K562 (cell line): ENCODE measurements around the gene MYO1D. TPM values are rescaled to one million over a fixed set of nuclear protein-coding genes. Genes with fewer than 3 reads are reported as not detected.
A peak's percentile ranks its signal among the peaks of the same experiment; 100 is the strongest.

ENCODE experiments used
- ARID1B ChIP-seq: fragments of 450-650 bp; IDR thresholded peaks from 2 replicates; pipeline ENCODE4 v1.6.1; 2016; ENCODE audit warnings: antibody characterized with exemption, mild to moderate bottlenecking, inconsistent platforms
- ASH1L ChIP-seq: fragments of 450-650 bp; IDR thresholded peaks from 2 replicates; pipeline ENCODE4 v1.6.1; 2018; ENCODE audit warnings: borderline replicate concordance, mild to moderate bottlenecking, low read depth; ENCODE audit not compliant: partially characterized antibody
- BCL6 ChIP-seq: fragments of 250-450 bp; sonication (Bioruptor Pico); IDR thresholded peaks from 2 replicates; pipeline ENCODE4 v1.4.0; 2020
- EGR1 ChIP-seq: fragments of 450-650 bp; conservative IDR thresholded peaks from 2 replicates; pipeline ENCODE4 v1.6.1; 2017; ENCODE audit warnings: mild to moderate bottlenecking
- EP300 ChIP-seq: IDR thresholded peaks from 2 replicates; pipeline ENCODE4 v1.6.1; 2012; ENCODE audit warnings: low read length, improper control_type of control experiment
- GATAD2B ChIP-seq: fragments of 450-650 bp; IDR thresholded peaks from 2 replicates; pipeline ENCODE4 v1.6.1; 2017; ENCODE audit warnings: mild to moderate bottlenecking, borderline replicate concordance
- HOMEZ ChIP-seq: fragments of 250-450 bp; sonication (Bioruptor Pico); IDR thresholded peaks from 2 replicates; pipeline ENCODE4 v1.4.0; 2020; ENCODE audit warnings: mild to moderate bottlenecking, moderate library complexity
- MEF2A ChIP-seq: IDR thresholded peaks from 2 replicates; pipeline ENCODE4 v1.6.1; 2011; ENCODE audit warnings: low read depth, mild to moderate bottlenecking, low read length, moderate library complexity; ENCODE audit not compliant: control insufficient read depth
- MTA3 ChIP-seq: fragments of 450-650 bp; formaldehyde crosslinking; IDR thresholded peaks from 2 replicates; pipeline ENCODE4 v1.6.1; 2017; ENCODE audit warnings: mild to moderate bottlenecking, borderline replicate concordance
- PCBP2 ChIP-seq: fragments of 200-400 bp; formaldehyde crosslinking; IDR thresholded peaks from 2 replicates; pipeline ENCODE4 v1.6.1; 2018; ENCODE audit warnings: low read length, low read depth, mild to moderate bottlenecking, moderate library complexity; ENCODE audit not compliant: poor library complexity, severe bottlenecking
- SP1 ChIP-seq: sonication (generic); formaldehyde crosslinking; IDR thresholded peaks from 2 replicates; pipeline ENCODE4 v1.8.1; 2022; ENCODE audit warnings: mild to moderate bottlenecking, missing genetic modification reagents
- SUPT5H ChIP-seq: fragments of 450-650 bp; IDR thresholded peaks from 2 replicates; pipeline ENCODE4 v1.6.1; 2016
- TCF15 ChIP-seq: fragments of 250-450 bp; sonication (Bioruptor Pico); IDR thresholded peaks from 2 replicates; pipeline ENCODE4 v1.8.0; 2022; ENCODE audit warnings: moderate library complexity, mild to moderate bottlenecking, inconsistent platforms
- XRCC3 ChIP-seq: fragments of 450-650 bp; IDR thresholded peaks from 2 replicates; pipeline ENCODE4 v1.6.1; 2017; ENCODE audit warnings: mild to moderate bottlenecking, moderate library complexity
- ZFX ChIP-seq: sonication (generic); formaldehyde crosslinking; IDR thresholded peaks from 2 replicates; pipeline ENCODE4 v1.8.0; 2022; ENCODE audit warnings: mild to moderate bottlenecking, missing genetic modification reagents, moderate library complexity
- ZNF263 ChIP-seq: sonication (generic); formaldehyde crosslinking; IDR thresholded peaks from 2 replicates; pipeline ENCODE4 v1.8.0; 2022; ENCODE audit warnings: mild to moderate bottlenecking, missing genetic modification reagents, borderline replicate concordance
- ZSCAN29 ChIP-seq: fragments of 450-650 bp; IDR thresholded peaks from 2 replicates; pipeline ENCODE4 v1.6.1; 2017
- polyA plus RNA-seq, 8 experiments: library from polyadenylated mRNA; depleted of rRNA in 4 of 8; stranded (reverse) in 5 of 8; unstranded in 3 of 8; fragments of >200 nt; fragmentation: Nextera tagmentation in 2 of 8; fragmentation: Illumina TruSeq in 1 of 8; extraction: Ambion mirVana in 2 of 8; extraction: Trizol in 1 of 8; gene quantifications; 2 replicates each; pipeline versions ENCODE4 v1.2.1 to v1.2.3, GENCODE V29; 2011 to 2014; ENCODE audit warnings: inconsistent platforms in 1 of 8, missing spikeins in 1 of 8
- total RNA-seq, 7 experiments: library from RNA; depleted of rRNA in 6 of 7; stranded (reverse); fragments of >200 nt in 6 of 7; fragmentation: Illumina TruSeq in 2 of 7; extraction: Trizol in 2 of 7; gene quantifications; 2 replicates each; pipeline versions ENCODE4 v1.2.1 to v1.2.3, GENCODE V29; 2011 to 2021; ENCODE audit warnings: low replicate concordance in 1 of 7

Gene MYO1D
- total and polyA plus RNA-seq, 9 of the 15 experiments (the other 6 are each of a cell fraction or from before 2014, with no cell fraction given), result 2.1 to 71.2 (median 45.4) TPM

- TF ChIP-seq HOMEZ (CRISPR knock-in tag), result no peak
- no peak for TF ChIP-seq TCF15
- TF ChIP-seq ZSCAN29, result no peak
- TF ChIP-seq XRCC3, result no peak
- TF ChIP-seq EP300, result no peak
- TF ChIP-seq ZFX (CRISPR knock-in tag), result peak; percentile 26; the same call in 1 of the 2 replicates
- no peak for TF ChIP-seq SUPT5H
- TF ChIP-seq ARID1B, result peak; percentile 22
- TF ChIP-seq SP1, result 0 out of 2 replicates have a peak, but pooled peaks have one; percentile 29
- no peak for TF ChIP-seq ZNF263 (CRISPR knock-in tag)
- no peak for TF ChIP-seq BCL6
- no peak for TF ChIP-seq GATAD2B
- TF ChIP-seq MTA3, result peak; percentile 44; the same call in 1 of the 2 replicates
- TF ChIP-seq MEF2A, result no peak
- TF ChIP-seq PCBP2, result no peak
- TF ChIP-seq ASH1L, result peak; percentile 26
- TF ChIP-seq EGR1, result no peak
These were observed 33.0 kb upstream of the MYO1D start (continued) for GRCh38 chr17:32909787-32910369.
